Omental fat pad (tissue), 4 donors: ENCODE results near the gene ANXA3. TPM values are rescaled to one million over a fixed set of nuclear protein-coding genes. Genes with fewer than 3 reads are reported as not detected.

Source experiments
- ATAC-seq: fragments of 150-250 bp; one replicate; pipeline ENCODE4 v1.9.1; 2016; ENCODE audit warnings: mild to moderate bottlenecking, moderate library complexity; ENCODE audit not compliant: low FRiP score
- DNase-seq: peaks from one replicate; pipeline ENCODE4 v3.0.0-alpha.2; 2019; ENCODE audit warnings: low spot score
- CTCF ChIP-seq, 3 donors: fragments of 450-650 bp; IDR thresholded peaks; one replicate each; pipeline ENCODE4 v1.5.1; 2016 to 2017; ENCODE audit warnings: antibody characterized with exemption in 3 of 3, mild to moderate bottlenecking in 3 of 3, moderate library complexity in 2 of 3
- total RNA-seq, 4 donors: library from RNA; depleted of rRNA; stranded (reverse); fragments of >200 nt; gene quantifications; one replicate each; pipeline ENCODE4 v1.1.0, GENCODE V29; 2016

Gene ANXA3
- total RNA-seq, 4 donors from 2014 or later: 76.3 to 217 (median 105) TPM

GRCh38 chr4:78602334-78602733 is 50.8 kb downstream of the ANXA3 start:
- no peak for DNase-seq
- ATAC-seq: no peak
- TF ChIP-seq CTCF (IDR thresholded peaks at IDR 0.05): no peak

- DNase-seq: no peak
- TF ChIP-seq CTCF (IDR thresholded peaks at IDR 0.05): no peak
- ATAC-seq: no peak
These were observed 51.8 kb downstream of the ANXA3 start for GRCh38 chr4:78603384-78603783.

GRCh38 chr4:78604988-78605387 is 53.4 kb downstream of the ANXA3 start:
- no peak for DNase-seq
- TF ChIP-seq CTCF (IDR thresholded peaks at IDR 0.05): no peak
- ATAC-seq: no peak

- no peak for ATAC-seq
- no peak for DNase-seq
- TF ChIP-seq CTCF (IDR thresholded peaks at IDR 0.05): no peak
These were observed 54.5 kb downstream of the ANXA3 start for GRCh38 chr4:78606035-78606434.

GRCh38 chr4:78606530-78607095 is 55.0 kb downstream of the ANXA3 start:
- no peak for TF ChIP-seq CTCF (IDR thresholded peaks at IDR 0.05)
- no peak for ATAC-seq
- no peak for DNase-seq

- TF ChIP-seq CTCF (IDR thresholded peaks at IDR 0.05): no peak
- ATAC-seq (no peak), DNase-seq (no peak)
These were observed 57.1 kb downstream of the ANXA3 start for GRCh38 chr4:78608684-78609083.

- DNase-seq (no peak), ATAC-seq (no peak)
- TF ChIP-seq CTCF (IDR thresholded peaks at IDR 0.05): no peak
These were observed 58.0 kb downstream of the ANXA3 start for GRCh38 chr4:78609580-78609979.
